HepG2 (cell line): ENCODE data around the gene RBM23. TPM values are rescaled to one million over a fixed set of nuclear protein-coding genes. Genes with fewer than 3 reads are reported as not detected.

Experiments used
- DR1 ChIP-seq: sonication (generic); formaldehyde crosslinking; IDR thresholded peaks from 2 replicates; pipeline ENCODE4 v1.8.0; 2021; ENCODE audit warnings: mild to moderate bottlenecking, missing genetic modification reagents, inconsistent platforms
- ESRRA ChIP-seq: sonication (generic); formaldehyde crosslinking; IDR thresholded peaks from 2 replicates; pipeline ENCODE4 v1.5.1; 2020; ENCODE audit warnings: mild to moderate bottlenecking, low read depth, missing genetic modification reagents
- ETV6 ChIP-seq: sonication (generic); formaldehyde crosslinking; conservative IDR thresholded peaks from 2 replicates; pipeline ENCODE4 v1.4.0; 2020; ENCODE audit warnings: missing genetic modification reagents
- ZNF124 ChIP-seq: sonication (generic); formaldehyde crosslinking; IDR thresholded peaks from 2 replicates; pipeline ENCODE4 v1.4.0; 2020; ENCODE audit warnings: missing genetic modification reagents
- ZNF230 ChIP-seq: sonication (generic); formaldehyde crosslinking; IDR thresholded peaks from 2 replicates; pipeline ENCODE4 v1.4.0; 2020; ENCODE audit warnings: mild to moderate bottlenecking, missing genetic modification reagents
- polyA plus RNA-seq, 8 experiments: library from polyadenylated mRNA; depleted of rRNA in 3 of 8; stranded (reverse) in 7 of 8; unstranded in 1 of 8; fragments of >200 nt; fragmentation: Illumina TruSeq in 4 of 8; extraction: Trizol in 4 of 8; gene quantifications; 2 replicates each; pipeline versions ENCODE4 v1.2.1 to v1.2.3, GENCODE V29; 2011 to 2016; ENCODE audit warnings: low read depth in 4 of 8, missing spikeins in 1 of 8, mixed read lengths in 1 of 8; ENCODE audit not compliant: insufficient read depth in 1 of 8
- total RNA-seq, 5 experiments: library from RNA; depleted of rRNA; stranded (reverse); fragments of >200 nt; fragmentation: Illumina TruSeq; extraction: Trizol; gene quantifications; 2 replicates each; pipeline ENCODE4 v1.2.3, GENCODE V29; 2016; ENCODE audit warnings: low read depth in 1 of 5
- TF ChIP-seq, protein P1 (sequence below): IDR thresholded peaks from 2 replicates; pipeline ENCODE4 v1.6.1; 2016
- TF ChIP-seq, protein P2 (sequence below): sonication (generic); formaldehyde crosslinking; IDR thresholded peaks from 2 replicates; pipeline ENCODE4 v1.5.0; 2020; ENCODE audit warnings: mild to moderate bottlenecking, missing genetic modification reagents, moderate library complexity
- TF ChIP-seq, protein P3 (sequence below): sonication (generic); formaldehyde crosslinking; IDR thresholded peaks from 2 replicates; pipeline ENCODE4 v1.8.0; 2022; ENCODE audit warnings: mild to moderate bottlenecking, missing genetic modification reagents
- TF ChIP-seq, protein P4 (sequence below): sonication (generic); formaldehyde crosslinking; IDR thresholded peaks from 2 replicates; pipeline ENCODE4 v1.5.1; 2020; ENCODE audit warnings: mild to moderate bottlenecking, missing genetic modification reagents, moderate library complexity
- TF ChIP-seq, protein P5 (sequence below): sonication (generic); formaldehyde crosslinking; IDR thresholded peaks from 2 replicates; pipeline ENCODE4 v1.4.0; 2020; ENCODE audit warnings: missing genetic modification reagents, borderline replicate concordance
- TF ChIP-seq, protein P6 (sequence below): sonication (generic); formaldehyde crosslinking; IDR thresholded peaks from 2 replicates; pipeline ENCODE4 v1.4.0; 2020; ENCODE audit warnings: missing genetic modification reagents, low read depth, mild to moderate bottlenecking, borderline replicate concordance
- TF ChIP-seq, protein P7 (sequence below): sonication (generic); formaldehyde crosslinking; IDR thresholded peaks from 2 replicates; pipeline ENCODE4 v1.4.0; 2020; ENCODE audit warnings: missing genetic modification reagents, mild to moderate bottlenecking, borderline replicate concordance

The RBM23 gene
- total and polyA plus RNA-seq, 2 of the 13 experiments (the other 11 are each of a cell fraction or from before 2014, with no cell fraction given) = 1.5 to 2.1 TPM

DNA sequence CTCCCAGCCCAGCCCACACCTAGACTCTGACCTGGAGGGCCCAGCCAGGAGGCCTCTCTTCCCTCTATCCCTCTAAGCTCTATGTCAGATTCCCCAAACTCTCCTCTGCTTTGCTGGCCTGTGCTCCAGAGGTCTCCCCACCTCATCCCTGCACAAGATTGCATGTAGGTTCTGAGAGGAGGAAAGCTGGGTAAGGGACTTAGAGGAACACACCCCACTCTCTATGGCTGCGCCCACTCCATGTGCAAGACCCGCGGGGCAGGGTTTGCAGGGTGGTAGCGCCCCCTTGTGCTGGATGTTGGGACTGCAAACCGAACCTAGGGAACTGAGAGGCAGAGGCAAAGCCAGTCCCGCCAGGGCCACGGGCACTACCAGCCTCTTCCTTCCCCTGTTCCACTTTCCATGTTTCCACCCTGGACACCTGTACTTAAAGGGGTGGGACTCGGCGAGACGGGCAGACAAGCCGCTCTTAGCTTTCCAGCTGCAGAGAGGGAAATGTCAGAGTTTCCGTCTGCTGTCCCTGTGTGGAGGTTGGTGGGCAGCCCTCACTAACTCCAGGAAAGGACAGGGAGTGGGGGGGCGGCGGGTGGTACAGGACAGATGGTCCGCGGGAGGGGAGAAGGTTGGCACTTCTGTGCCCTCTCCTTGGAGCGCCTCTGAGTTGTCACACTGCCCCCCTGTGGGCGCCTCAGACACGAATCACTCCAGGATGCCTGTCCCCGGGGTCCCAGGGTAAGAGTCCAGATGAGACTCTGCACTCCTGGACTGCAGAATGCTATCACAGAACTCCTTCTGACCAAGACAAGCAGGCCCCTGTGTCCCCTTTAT lies 65.8 kb downstream of the RBM23 start (continued):
- TF ChIP-seq, protein P1, sequence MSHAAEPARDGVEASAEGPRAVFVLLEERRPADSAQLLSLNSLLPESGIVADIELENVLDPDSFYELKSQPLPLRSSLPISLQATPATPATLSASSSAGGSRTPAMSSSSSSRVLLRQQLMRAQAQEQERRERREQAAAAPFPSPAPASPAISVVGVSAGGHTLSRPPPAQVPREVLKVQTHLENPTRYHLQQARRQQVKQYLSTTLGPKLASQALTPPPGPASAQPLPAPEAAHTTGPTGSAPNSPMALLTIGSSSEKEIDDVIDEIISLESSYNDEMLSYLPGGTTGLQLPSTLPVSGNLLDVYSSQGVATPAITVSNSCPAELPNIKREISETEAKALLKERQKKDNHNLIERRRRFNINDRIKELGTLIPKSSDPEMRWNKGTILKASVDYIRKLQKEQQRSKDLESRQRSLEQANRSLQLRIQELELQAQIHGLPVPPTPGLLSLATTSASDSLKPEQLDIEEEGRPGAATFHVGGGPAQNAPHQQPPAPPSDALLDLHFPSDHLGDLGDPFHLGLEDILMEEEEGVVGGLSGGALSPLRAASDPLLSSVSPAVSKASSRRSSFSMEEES (CRISPR knock-in tag) = peak; percentile 29
- TF ChIP-seq, protein P2, sequence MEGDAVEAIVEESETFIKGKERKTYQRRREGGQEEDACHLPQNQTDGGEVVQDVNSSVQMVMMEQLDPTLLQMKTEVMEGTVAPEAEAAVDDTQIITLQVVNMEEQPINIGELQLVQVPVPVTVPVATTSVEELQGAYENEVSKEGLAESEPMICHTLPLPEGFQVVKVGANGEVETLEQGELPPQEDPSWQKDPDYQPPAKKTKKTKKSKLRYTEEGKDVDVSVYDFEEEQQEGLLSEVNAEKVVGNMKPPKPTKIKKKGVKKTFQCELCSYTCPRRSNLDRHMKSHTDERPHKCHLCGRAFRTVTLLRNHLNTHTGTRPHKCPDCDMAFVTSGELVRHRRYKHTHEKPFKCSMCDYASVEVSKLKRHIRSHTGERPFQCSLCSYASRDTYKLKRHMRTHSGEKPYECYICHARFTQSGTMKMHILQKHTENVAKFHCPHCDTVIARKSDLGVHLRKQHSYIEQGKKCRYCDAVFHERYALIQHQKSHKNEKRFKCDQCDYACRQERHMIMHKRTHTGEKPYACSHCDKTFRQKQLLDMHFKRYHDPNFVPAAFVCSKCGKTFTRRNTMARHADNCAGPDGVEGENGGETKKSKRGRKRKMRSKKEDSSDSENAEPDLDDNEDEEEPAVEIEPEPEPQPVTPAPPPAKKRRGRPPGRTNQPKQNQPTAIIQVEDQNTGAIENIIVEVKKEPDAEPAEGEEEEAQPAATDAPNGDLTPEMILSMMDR (CRISPR knock-in tag) = peak; percentile 98
- TF ChIP-seq, protein P3, sequence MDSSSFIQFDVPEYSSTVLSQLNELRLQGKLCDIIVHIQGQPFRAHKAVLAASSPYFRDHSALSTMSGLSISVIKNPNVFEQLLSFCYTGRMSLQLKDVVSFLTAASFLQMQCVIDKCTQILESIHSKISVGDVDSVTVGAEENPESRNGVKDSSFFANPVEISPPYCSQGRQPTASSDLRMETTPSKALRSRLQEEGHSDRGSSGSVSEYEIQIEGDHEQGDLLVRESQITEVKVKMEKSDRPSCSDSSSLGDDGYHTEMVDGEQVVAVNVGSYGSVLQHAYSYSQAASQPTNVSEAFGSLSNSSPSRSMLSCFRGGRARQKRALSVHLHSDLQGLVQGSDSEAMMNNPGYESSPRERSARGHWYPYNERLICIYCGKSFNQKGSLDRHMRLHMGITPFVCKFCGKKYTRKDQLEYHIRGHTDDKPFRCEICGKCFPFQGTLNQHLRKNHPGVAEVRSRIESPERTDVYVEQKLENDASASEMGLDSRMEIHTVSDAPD (CRISPR knock-in tag) = peak; percentile 86
- peak; percentile 76 for TF ChIP-seq ZNF230 (CRISPR knock-in tag)
- TF ChIP-seq, protein P4, sequence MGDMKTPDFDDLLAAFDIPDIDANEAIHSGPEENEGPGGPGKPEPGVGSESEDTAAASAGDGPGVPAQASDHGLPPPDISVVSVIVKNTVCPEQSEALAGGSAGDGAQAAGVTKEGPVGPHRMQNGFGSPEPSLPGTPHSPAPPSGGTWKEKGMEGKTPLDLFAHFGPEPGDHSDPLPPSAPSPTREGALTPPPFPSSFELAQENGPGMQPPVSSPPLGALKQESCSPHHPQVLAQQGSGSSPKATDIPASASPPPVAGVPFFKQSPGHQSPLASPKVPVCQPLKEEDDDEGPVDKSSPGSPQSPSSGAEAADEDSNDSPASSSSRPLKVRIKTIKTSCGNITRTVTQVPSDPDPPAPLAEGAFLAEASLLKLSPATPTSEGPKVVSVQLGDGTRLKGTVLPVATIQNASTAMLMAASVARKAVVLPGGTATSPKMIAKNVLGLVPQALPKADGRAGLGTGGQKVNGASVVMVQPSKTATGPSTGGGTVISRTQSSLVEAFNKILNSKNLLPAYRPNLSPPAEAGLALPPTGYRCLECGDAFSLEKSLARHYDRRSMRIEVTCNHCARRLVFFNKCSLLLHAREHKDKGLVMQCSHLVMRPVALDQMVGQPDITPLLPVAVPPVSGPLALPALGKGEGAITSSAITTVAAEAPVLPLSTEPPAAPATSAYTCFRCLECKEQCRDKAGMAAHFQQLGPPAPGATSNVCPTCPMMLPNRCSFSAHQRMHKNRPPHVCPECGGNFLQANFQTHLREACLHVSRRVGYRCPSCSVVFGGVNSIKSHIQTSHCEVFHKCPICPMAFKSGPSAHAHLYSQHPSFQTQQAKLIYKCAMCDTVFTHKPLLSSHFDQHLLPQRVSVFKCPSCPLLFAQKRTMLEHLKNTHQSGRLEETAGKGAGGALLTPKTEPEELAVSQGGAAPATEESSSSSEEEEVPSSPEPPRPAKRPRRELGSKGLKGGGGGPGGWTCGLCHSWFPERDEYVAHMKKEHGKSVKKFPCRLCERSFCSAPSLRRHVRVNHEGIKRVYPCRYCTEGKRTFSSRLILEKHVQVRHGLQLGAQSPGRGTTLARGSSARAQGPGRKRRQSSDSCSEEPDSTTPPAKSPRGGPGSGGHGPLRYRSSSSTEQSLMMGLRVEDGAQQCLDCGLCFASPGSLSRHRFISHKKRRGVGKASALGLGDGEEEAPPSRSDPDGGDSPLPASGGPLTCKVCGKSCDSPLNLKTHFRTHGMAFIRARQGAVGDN = peak; percentile 92
- no peak for TF ChIP-seq DR1
- peak; percentile 75 for TF ChIP-seq ETV6 (CRISPR knock-in tag)
- TF ChIP-seq ZNF124 (CRISPR knock-in tag) = peak; percentile 84
- TF ChIP-seq, protein P5, sequence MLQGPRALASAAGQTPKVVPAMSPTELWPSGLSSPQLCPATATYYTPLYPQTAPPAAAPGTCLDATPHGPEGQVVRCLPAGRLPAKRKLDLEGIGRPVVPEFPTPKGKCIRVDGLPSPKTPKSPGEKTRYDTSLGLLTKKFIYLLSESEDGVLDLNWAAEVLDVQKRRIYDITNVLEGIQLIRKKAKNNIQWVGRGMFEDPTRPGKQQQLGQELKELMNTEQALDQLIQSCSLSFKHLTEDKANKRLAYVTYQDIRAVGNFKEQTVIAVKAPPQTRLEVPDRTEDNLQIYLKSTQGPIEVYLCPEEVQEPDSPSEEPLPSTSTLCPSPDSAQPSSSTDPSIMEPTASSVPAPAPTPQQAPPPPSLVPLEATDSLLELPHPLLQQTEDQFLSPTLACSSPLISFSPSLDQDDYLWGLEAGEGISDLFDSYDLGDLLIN (CRISPR knock-in tag) = no peak; the same call in 1 of the 2 replicates
- TF ChIP-seq, protein P6, sequence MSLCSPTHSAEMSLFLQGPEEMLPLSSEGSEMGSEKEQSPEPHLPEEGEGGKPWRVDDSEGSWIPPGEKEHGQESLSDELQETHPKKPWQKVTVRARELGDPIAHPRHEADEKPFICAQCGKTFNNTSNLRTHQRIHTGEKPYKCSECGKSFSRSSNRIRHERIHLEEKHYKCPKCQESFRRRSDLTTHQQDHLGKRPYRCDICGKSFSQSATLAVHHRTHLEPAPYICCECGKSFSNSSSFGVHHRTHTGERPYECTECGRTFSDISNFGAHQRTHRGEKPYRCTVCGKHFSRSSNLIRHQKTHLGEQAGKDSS (CRISPR knock-in tag) = peak; percentile 99
- TF ChIP-seq, protein P7, sequence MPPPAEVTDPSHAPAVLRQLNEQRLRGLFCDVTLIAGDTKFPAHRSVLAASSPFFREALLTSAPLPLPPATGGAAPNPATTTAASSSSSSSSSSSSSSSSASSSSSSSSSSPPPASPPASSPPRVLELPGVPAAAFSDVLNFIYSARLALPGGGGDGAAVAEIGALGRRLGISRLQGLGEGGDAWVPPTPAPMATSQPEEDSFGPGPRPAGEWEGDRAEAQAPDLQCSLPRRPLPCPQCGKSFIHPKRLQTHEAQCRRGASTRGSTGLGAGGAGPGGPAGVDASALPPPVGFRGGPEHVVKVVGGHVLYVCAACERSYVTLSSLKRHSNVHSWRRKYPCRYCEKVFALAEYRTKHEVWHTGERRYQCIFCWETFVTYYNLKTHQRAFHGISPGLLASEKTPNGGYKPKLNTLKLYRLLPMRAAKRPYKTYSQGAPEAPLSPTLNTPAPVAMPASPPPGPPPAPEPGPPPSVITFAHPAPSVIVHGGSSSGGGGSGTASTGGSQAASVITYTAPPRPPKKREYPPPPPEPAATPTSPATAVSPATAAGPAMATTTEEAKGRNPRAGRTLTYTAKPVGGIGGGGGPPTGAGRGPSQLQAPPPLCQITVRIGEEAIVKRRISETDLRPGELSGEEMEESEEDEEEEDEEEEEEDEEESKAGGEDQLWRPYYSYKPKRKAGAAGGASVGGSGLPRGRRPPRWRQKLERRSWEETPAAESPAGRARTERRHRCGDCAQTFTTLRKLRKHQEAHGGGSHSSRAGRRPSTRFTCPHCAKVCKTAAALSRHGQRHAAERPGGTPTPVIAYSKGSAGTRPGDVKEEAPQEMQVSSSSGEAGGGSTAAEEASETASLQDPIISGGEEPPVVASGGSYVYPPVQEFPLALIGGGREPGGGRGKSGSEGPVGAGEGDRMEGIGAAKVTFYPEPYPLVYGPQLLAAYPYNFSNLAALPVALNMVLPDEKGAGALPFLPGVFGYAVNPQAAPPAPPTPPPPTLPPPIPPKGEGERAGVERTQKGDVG (CRISPR knock-in tag) = peak; percentile 89; the same call in 1 of the 2 replicates
- TF ChIP-seq ESRRA (CRISPR knock-in tag) = peak; percentile 19; the same call in 1 of the 2 replicates
